Panc1 (cell line): Measurements from ENCODE around the gene INTS1. TPM values are rescaled to one million over a fixed set of nuclear protein-coding genes. Genes with fewer than 3 reads are reported as not detected.

ENCODE experiments used
- ATAC-seq: fragments of 200-7000 bp; cut with Tn5 transposase; 2 replicates; pipeline ENCODE4 v1.9.1; 2020; ENCODE audit warnings: mild to moderate bottlenecking, moderate library complexity
- BruUV-seq: library from RNA; stranded (reverse); fragments of 400-500 nt; replicated peaks from 2 replicates; lab custom pipeline; 2021; lab: Mats Ljungman, UMichigan
- CTCF ChIA-PET: fragments of 300-600 bp; sonication (Branson Sonifier 250); formaldehyde crosslinking; loops from one replicate; lab custom pipeline; 2022; ENCODE audit warnings: antibody characterized with exemption; lab: Charles Lee
- POLR2A ChIA-PET: fragments of 300-600 bp; sonication (Branson Sonifier 250); formaldehyde crosslinking; loops from one replicate; lab custom pipeline; 2022; ENCODE audit warnings: antibody characterized with exemption; lab: Charles Lee
- DNase-seq: peaks from one replicate; pipeline ENCODE4 v3.0.0-alpha.2; 2010; ENCODE audit warnings: low read depth, low spot score
- H3K27ac ChIP-seq: 2 replicates; pipeline ENCODE4 v1.5.1; 2011; ENCODE audit warnings: mild to moderate bottlenecking, low read length, inconsistent platforms
- H3K27me3 ChIP-seq: fragments of 200-500 bp; sonication (Bioruptor generic); 2 replicates; pipeline ENCODE4 v1.6.0; 2014; ENCODE audit warnings: low read length, inconsistent platforms; ENCODE audit not compliant: control insufficient read depth, insufficient read depth
- H3K36me3 ChIP-seq: fragments of 200-500 bp; sonication (Bioruptor generic); 2 replicates; pipeline ENCODE4 v1.5.1; 2014; ENCODE audit warnings: inconsistent platforms, mild to moderate bottlenecking, low read length, moderate library complexity; ENCODE audit not compliant: control insufficient read depth, insufficient read depth
- H3K4me1 ChIP-seq: 2 replicates; pipeline ENCODE4 v1.5.1; 2011; ENCODE audit warnings: inconsistent platforms, mild to moderate bottlenecking, low read length, moderate library complexity; ENCODE audit not compliant: control insufficient read depth, insufficient read depth
- H3K4me3 ChIP-seq, 2 experiments: 2 replicates each; pipeline ENCODE4 v1.5.1; 2011 to 2012; ENCODE audit warnings: low read depth in 2 of 2, low read length in 2 of 2, mild to moderate bottlenecking in 2 of 2, inconsistent platforms in 1 of 2, moderate library complexity in 1 of 2
- H3K9me3 ChIP-seq: fragments of 200-500 bp; sonication (Bioruptor generic); 2 replicates; pipeline ENCODE4 v1.5.1; 2014; ENCODE audit warnings: low read depth, mild to moderate bottlenecking, inconsistent platforms, low read length, moderate library complexity; ENCODE audit not compliant: control insufficient read depth, insufficient read depth
- POLR2AphosphoS5 ChIP-seq: IDR thresholded peaks from 2 replicates; pipeline ENCODE4 v1.6.1; 2012; ENCODE audit warnings: mild to moderate bottlenecking, low read depth, low read length, moderate library complexity
- SIN3A ChIP-seq: IDR thresholded peaks from 2 replicates; pipeline ENCODE4 v1.6.1; 2012; ENCODE audit warnings: low read depth, mild to moderate bottlenecking, low read length, moderate library complexity, borderline replicate concordance; ENCODE audit not compliant: insufficient read depth
- TCF7L2 ChIP-seq: IDR thresholded peaks from 2 replicates; pipeline ENCODE4 v1.6.1; 2011; ENCODE audit warnings: mild to moderate bottlenecking, low read depth, low read length, inconsistent platforms
- in situ Hi-C: cut with HindIII; loops from 2 replicates; pipeline ENCODE4 v1.10.0; 2016; ENCODE audit warnings: low sequenced_read_pairs, low pct_unique_long_range_greater_than_20kb
- intact Hi-C: fragments of 100-400 bp; cut with micrococcal nuclease; formaldehyde crosslinking; loops from one replicate; pipeline ENCODE4 v1.10.0; 2022; ENCODE audit not compliant: unreplicated experiment
- total RNA-seq: library from RNA; stranded (reverse); gene quantifications from one replicate; pipeline ENCODE4 v1.2.1, GENCODE V29; 2021; ENCODE audit not compliant: unreplicated experiment
- TF ChIP-seq, protein P1 (sequence below): fragments of 450-650 bp; IDR thresholded peaks from 2 replicates; pipeline ENCODE4 v1.5.1; 2017; ENCODE audit warnings: mild to moderate bottlenecking
- TF ChIP-seq, protein P2 (sequence below), 2 experiments: IDR thresholded peaks; 2 replicates each; pipeline ENCODE4 v1.6.1; 2011 to 2012; ENCODE audit warnings: low read depth in 2 of 2, control low read depth in 1 of 2, low read length in 1 of 2, mild to moderate bottlenecking in 1 of 2, moderate library complexity in 1 of 2; ENCODE audit not compliant: insufficient read depth in 1 of 2

The INTS1 gene
- total RNA-seq, 1 experiment from 2014 or later = 173 TPM

DNA sequence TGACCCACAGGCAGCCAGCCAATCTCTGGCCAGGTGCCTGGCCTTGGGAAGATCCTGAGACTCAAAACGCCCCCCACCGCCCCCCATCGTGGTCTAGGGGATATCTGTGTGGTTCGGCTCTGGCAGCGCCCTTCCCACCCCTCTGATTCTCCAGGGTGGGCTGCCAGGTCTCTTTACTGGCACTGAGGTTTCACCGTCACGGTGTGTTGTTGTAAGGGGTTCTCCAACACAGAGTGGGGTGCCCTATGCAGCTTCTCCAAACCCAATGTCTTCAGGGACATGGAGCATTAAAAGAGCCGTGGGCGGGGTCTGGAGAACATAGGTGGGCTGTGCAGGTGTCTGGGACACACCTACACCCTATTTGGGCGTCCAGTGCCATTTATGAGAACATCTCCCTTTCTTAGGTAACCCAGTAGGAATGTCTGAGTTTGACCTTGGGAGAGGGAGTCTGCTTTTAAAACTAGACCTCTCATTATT lies 27.8 kb upstream of the INTS1 start:
- Histone ChIP-seq H3K4me1 (peaks cover 39% of the 10 kb centered on the region), H3K9me3 (no peaks in the 10 kb centered on the region), H3K27me3 (no peaks in the 10 kb centered on the region), H3K27ac (peak overlapping the region; percentile 88), H3K36me3 (no peaks in the 10 kb centered on the region), H3K4me3 (peak overlapping the region; percentile 71 to 86)
- no peak for TF ChIP-seq TCF7L2
- TF ChIP-seq SIN3A = 0 out of 2 replicates have a peak, but pooled peaks have one; percentile 28
- CTCF ChIA-PET = no interaction called here
- in situ Hi-C loops = no loop called here
- POLR2A ChIA-PET = interaction anchor here (0.5 to 1.4 kb wide), 2 partner anchors 8 to 12 kb away, joined by 3 read pairs; no protein-coding TSS in a partner anchor
- no TSS peak for BruUV-seq
- ATAC-seq (no peak), DNase-seq (no peak)
- intact Hi-C loops = no loop called here

DNA sequence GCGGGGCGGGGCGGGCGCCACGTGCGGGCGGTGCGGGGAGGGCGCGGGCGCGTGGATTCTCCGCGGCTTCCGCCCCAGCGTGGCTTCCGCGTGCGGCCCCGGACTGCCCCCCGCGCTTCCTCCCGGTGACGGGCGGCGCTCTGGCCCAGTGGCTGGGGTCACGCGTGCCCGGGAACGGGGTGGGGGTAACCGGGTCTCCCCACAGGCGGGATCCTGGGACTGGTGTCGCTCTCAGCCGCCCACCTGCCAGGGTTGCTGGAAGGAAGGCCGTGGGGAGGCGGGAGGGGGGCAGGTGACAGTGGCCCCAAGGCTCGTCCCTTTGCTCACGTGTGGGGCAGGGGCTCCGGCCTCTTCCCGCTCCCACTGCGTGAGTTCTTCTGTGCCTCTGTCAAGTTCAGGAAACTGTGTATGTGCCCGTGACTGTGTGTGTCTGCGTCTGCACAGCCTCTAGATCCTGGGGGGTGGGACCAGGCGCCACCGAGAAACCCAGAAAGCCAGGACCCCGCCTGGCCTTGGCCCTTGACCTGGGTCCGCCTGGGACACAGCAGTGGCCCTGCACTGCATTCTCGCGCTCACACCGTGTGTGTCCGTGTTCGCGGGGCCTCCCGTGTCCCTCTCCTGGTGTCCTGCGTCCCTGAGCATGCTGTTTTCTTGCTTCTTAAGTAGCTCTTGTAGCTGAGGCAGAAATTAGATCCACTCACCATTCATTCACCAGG lies 27.2 kb upstream of the INTS1 start:
- DNase-seq (no peak), ATAC-seq (peak; percentile 5)
- in situ Hi-C loops (no loop called here), intact Hi-C loops (no loop called here)
- no peaks in the 10 kb centered on the region for H3K36me3 ChIP-seq
- peaks cover 42% of the 10 kb centered on the region for H3K4me1 ChIP-seq
- no peaks in the 10 kb centered on the region for H3K27me3 ChIP-seq
- no peaks in the 10 kb centered on the region for H3K9me3 ChIP-seq
- TF ChIP-seq TCF7L2 = no peak
- TF ChIP-seq SIN3A = 0 out of 2 replicates have a peak, but pooled peaks have one; percentile 41
- ChIA-PET CTCF (no interaction called here), POLR2A (interaction anchor here (0.5 to 1.4 kb wide), 2 partner anchors 9 to 12 kb away, joined by 3 read pairs; no protein-coding TSS in a partner anchor)
- peak overlapping the region; percentile 71 to 86 for H3K4me3 ChIP-seq
- no TSS peak for BruUV-seq
- H3K27ac ChIP-seq = peak overlapping the region; percentile 88

DNA sequence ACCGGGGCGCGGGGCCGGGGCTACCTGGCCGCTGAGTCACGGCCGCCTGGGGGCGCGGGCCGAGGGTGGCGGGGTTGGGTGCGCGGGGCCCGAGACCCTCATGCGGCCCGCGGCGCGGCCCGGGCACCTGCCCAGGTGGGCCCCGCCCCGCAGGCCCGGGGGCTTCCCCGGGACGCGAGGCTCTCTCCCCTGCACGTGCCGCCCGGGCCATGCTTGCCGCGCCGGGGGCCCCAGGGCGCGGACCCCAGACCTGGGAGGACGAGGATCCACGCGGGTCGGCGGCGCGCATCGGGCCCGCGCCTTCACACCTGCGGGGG lies 26.7 kb upstream of the INTS1 start:
- peaks cover 38% of the 10 kb centered on the region for H3K4me1 ChIP-seq
- no peaks in the 10 kb centered on the region for H3K36me3 ChIP-seq
- H3K4me3 ChIP-seq = peak overlapping the region; percentile 71 to 86
- no peak overlapping the region for H3K27ac ChIP-seq
- no peaks in the 10 kb centered on the region for H3K27me3 ChIP-seq
- DNase-seq (no peak), ATAC-seq (no peak)
- ChIA-PET POLR2A (no interaction called here), CTCF (no interaction called here)
- no peaks in the 10 kb centered on the region for H3K9me3 ChIP-seq
- TF ChIP-seq SIN3A = 0 out of 2 replicates have a peak, but pooled peaks have one; percentile 9
- TF ChIP-seq POLR2AphosphoS5 = no peak
- no TSS peak for BruUV-seq
- in situ Hi-C loops (no loop called here), intact Hi-C loops (no loop called here)

DNA sequence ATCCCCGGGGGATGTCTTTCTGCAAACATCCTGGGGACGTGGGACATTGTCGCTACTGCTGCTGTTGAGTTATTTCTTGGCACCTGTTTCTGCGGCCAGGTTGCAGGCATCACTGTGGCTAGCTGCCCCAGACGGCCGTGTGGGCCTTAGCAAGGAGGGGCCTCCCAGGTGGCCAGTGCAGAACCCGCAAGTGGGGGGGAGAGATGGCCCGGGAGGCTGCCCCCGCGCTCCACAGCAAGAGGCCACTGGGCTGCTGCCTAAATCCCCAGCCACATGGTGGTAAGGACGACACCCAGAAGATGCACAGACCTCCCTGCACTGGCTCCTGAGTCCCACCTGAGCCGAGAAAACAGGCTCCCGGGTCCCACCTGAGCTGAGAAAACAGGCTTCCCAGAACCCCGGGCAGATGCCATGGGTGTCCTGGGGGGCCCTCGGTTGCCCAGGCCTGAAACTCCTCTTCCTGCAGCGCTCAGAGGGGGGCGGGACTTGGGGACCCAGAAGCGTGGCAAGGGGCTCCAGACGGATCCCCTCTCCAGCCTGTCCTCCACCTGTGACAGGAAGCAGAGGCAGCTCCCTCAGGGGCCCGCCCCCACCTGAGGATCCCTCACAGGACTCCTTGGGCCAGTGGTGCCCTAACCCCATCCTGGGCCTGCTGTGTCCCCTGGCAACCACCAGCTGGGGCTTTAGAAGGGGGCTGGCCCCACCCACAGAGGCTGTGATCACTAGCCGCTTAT lies 25.4 kb upstream of the INTS1 start:
- ChIA-PET CTCF (no interaction called here), POLR2A (no interaction called here)
- intact Hi-C loops (no loop called here), in situ Hi-C loops (no loop called here)
- Histone ChIP-seq H3K4me1 (peaks cover 24% of the 10 kb centered on the region), H3K36me3 (no peaks in the 10 kb centered on the region), H3K27me3 (no peaks in the 10 kb centered on the region), H3K27ac (peak overlapping the region; percentile 58), H3K4me3 (no peak overlapping the region), H3K9me3 (no peaks in the 10 kb centered on the region)
- no peak for ATAC-seq
- BruUV-seq = no TSS peak
- TF ChIP-seq, protein P1, sequence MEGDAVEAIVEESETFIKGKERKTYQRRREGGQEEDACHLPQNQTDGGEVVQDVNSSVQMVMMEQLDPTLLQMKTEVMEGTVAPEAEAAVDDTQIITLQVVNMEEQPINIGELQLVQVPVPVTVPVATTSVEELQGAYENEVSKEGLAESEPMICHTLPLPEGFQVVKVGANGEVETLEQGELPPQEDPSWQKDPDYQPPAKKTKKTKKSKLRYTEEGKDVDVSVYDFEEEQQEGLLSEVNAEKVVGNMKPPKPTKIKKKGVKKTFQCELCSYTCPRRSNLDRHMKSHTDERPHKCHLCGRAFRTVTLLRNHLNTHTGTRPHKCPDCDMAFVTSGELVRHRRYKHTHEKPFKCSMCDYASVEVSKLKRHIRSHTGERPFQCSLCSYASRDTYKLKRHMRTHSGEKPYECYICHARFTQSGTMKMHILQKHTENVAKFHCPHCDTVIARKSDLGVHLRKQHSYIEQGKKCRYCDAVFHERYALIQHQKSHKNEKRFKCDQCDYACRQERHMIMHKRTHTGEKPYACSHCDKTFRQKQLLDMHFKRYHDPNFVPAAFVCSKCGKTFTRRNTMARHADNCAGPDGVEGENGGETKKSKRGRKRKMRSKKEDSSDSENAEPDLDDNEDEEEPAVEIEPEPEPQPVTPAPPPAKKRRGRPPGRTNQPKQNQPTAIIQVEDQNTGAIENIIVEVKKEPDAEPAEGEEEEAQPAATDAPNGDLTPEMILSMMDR = no peak
- TF ChIP-seq POLR2AphosphoS5 (no peak), SIN3A (no peak), TCF7L2 (no peak)
- TF ChIP-seq, protein P2, sequence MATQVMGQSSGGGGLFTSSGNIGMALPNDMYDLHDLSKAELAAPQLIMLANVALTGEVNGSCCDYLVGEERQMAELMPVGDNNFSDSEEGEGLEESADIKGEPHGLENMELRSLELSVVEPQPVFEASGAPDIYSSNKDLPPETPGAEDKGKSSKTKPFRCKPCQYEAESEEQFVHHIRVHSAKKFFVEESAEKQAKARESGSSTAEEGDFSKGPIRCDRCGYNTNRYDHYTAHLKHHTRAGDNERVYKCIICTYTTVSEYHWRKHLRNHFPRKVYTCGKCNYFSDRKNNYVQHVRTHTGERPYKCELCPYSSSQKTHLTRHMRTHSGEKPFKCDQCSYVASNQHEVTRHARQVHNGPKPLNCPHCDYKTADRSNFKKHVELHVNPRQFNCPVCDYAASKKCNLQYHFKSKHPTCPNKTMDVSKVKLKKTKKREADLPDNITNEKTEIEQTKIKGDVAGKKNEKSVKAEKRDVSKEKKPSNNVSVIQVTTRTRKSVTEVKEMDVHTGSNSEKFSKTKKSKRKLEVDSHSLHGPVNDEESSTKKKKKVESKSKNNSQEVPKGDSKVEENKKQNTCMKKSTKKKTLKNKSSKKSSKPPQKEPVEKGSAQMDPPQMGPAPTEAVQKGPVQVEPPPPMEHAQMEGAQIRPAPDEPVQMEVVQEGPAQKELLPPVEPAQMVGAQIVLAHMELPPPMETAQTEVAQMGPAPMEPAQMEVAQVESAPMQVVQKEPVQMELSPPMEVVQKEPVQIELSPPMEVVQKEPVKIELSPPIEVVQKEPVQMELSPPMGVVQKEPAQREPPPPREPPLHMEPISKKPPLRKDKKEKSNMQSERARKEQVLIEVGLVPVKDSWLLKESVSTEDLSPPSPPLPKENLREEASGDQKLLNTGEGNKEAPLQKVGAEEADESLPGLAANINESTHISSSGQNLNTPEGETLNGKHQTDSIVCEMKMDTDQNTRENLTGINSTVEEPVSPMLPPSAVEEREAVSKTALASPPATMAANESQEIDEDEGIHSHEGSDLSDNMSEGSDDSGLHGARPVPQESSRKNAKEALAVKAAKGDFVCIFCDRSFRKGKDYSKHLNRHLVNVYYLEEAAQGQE (IDR thresholded peaks at IDR 0.05; ENCODE audit: insufficient read depth in 1 of 2, low read depth in 2 of 2, low read length in 1 of 2) = no peak
- DNase-seq = no peak
